Measurements from ENCODE around the gene IQCK.

The IQCK gene

GRCh38 chr16:19837331-19837980, 119.4 kb downstream of the IQCK start:
- DNase-seq (ENCODE audit: low read depth in 2 of 2), result no peak

GRCh38 chr16:19837984-19838707, 120.1 kb downstream of the IQCK start:
- DNase-seq (ENCODE audit: low read depth in 2 of 2), result no peak

GRCh38 chr16:19840524-19841110, 122.5 kb downstream of the IQCK start:
- no peak for DNase-seq (ENCODE audit: low read depth in 2 of 2)

DNA sequence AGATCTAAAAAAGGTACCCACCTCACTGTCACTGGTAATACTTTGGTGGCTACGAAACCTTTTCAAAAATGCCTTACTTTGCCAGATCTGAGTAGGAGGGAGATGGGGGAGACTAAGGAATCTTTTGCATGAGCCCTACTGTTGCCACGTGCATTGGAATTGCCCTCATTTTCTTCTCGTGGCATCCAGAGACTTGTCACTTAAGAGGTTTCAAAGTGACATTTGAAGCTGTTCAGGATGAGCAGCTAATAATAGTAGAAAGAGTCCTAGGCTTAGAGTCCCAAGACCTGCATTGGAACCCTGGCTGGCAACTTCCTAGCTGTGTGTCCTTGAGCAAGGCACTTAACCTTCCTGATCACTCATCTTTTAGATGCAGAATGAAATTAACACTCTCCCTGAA, 123.1 kb downstream of the IQCK start:
- no peak for DNase-seq (ENCODE audit: low read depth in 2 of 2)

DNA sequence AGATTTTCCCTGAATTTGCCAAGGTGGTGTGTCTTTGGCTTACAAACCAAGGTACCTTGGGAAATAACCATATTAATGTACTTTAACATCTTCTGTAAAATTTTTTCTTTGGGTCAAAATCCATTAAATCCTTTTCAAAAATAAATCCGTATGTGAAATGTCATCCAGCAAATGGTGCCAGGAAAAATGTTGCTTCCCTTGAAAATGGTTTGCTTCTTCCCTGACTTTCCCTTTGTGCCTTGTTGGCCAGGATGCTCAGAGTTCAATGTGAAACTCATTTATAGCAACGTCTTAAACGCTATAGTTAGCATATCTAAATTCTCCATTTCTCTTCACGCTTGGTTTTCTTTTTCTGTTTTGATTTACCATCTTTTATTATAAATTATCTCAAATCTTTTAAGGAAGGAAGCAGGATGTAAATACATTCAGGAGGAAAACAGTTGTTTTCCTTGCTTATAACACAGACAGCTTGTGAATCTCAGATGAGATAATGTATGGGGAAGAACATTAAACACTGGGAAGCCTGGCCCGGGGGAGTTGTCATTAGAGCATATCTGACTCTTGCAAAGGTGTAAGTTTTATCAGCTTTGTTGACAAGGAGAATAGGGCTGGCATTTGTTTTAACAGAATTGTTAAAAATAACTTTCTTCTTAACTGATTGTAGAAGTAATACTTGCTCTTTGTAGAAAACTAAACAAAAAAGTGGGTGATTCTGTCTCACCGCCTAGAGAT, 124.5 kb downstream of the IQCK start:
- DNase-seq (ENCODE audit: low read depth in 2 of 2), result no peak

GRCh38 chr16:19843371-19843770, 125.3 kb downstream of the IQCK start:
- no peak for DNase-seq (ENCODE audit: low read depth in 2 of 2)

GRCh38 chr16:19844945-19845641, 127.0 kb downstream of the IQCK start:
- no peak for DNase-seq (ENCODE audit: low read depth in 2 of 2)

- no peak for DNase-seq (ENCODE audit: low read depth in 2 of 2)
Measured at GRCh38 chr16:19846436-19846835, 128.4 kb downstream of the IQCK start.

GRCh38 chr16:19848756-19849155, 130.7 kb downstream of the IQCK start:
- no peak for DNase-seq (ENCODE audit: low read depth in 2 of 2)

DNA sequence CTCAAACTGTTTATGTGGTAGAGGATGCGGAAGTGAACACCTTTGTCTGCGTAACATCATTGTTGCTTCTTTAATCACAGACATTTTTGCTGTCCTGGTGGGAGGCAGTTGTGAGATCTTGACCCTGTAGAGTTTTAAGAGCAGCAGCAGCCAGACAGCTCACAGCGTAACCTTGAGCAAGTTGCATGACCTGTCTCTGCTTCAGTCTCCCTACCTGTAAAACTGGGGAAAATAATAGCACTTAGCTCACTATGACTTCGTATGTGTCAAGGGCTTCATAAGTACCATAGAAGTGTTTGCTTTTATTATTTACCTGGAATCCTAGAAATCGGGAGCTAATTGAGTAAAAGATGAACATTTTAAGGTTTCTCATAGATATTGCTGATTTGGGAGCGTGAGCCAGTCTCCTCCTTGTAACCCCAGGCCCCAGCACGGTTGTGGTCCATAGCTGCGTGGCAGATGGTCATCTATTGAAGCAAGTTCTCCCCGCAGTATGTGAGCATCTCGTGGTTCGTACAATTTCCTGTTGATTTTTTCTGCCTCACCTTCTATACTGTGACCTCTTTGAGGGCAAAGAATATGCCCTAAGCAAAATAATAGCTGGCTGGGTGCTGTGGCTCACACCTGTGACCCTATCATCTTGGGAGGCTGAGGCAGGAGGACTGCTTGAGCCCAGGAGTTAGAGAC, 132.2 kb downstream of the IQCK start:
- no peak for DNase-seq (ENCODE audit: low read depth in 2 of 2)

DNA sequence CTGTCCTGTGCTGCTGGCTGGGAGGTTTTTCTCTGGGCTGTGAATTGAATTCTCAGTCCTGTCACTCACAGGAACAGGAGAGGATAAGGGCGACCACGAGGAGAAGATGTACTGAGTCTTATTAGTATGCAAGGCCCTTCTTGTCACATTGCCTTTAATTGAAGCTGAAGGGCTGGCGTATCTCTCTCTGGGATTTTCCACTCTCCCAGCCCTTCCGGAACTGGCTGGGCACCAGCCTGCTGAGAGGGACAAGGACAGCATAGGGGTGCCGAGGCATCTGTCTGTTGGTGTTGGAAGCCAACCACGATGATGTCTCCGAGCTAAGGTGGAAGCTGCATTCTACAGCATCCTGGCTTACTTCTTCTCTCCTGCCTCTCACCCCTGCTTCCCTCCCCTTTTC, 133.4 kb downstream of the IQCK start:
- no peak for DNase-seq (ENCODE audit: low read depth in 2 of 2)

- no peak for DNase-seq (ENCODE audit: low read depth in 2 of 2)
Measured at GRCh38 chr16:19853132-19853741, 135.2 kb downstream of the IQCK start.

GRCh38 chr16:19853742-19854542, 135.9 kb downstream of the IQCK start:
- no peak for DNase-seq (ENCODE audit: low read depth in 2 of 2)

GRCh38 chr16:19854543-19854876, 136.4 kb downstream of the IQCK start:
- no peak for DNase-seq (ENCODE audit: low read depth in 2 of 2)

GRCh38 chr16:19856120-19856519, 138.0 kb downstream of the IQCK start:
- no peak for DNase-seq (ENCODE audit: low read depth in 2 of 2)

GRCh38 chr16:19857593-19858339, 139.7 kb downstream of the IQCK start:
- DNase-seq (ENCODE audit: low read depth in 2 of 2), result no peak

DNA sequence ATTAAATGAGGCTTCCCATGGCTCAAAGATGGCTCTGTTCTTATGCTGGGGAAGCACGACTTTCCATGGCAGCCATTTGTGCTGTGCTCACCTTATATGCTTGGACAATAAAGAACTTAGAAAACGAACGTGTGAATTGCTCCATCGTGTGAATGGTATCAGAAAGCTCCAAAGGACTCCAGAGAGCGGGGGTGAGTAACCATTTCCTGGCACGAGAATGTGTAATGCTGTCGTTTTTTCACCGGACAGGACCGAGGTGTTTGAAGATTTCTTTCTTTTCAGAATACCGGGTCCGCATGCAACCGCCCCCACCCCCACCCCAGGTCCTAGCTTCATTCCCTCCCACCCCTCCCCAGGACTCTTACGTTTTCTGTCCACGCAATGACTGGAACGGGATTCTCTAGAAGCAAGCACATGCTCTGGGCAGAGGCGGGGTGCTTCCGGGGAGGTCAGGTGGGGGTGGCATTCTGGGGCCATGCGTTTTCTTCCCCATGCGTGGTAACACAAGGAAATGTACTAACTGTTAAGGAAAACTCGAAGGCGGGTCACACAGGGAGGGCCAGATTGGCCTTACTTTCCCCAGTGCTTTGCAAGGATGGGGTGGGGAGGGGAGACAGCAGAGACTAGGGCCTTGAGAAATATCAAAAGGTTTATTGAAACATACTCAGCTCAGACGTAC, 140.4 kb downstream of the IQCK start:
- no peak for DNase-seq (ENCODE audit: low read depth in 2 of 2)

DNA sequence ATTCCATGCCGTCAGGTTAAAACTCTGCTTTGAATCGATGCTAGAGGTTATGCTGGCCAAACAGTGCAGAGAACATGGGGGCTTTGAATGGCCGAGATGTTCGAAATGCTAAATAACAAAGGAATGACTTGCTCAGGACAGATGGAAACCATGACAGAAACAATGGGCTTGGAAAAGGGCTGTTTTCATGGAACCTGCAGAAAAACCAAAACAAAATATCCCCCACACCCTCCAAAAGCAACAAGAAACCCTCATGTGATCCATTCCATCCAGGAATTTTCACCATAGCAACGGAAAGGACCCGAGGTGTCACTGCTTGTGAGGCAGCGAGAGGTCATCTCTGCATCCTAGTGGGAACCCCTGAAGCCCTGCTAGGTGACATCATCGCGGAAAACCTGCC, 141.1 kb downstream of the IQCK start:
- DNase-seq (ENCODE audit: low read depth in 2 of 2), result no peak

- DNase-seq (ENCODE audit: low read depth in 2 of 2), result no peak
Measured at GRCh38 chr16:19859603-19860002, 141.5 kb downstream of the IQCK start.
